Stimulated activated CD8-positive, alpha-beta memory T cell treated with anti-CD3 and anti-CD28 coated beads, Interleukin-15, amount 100 ng/mL, for 24 hours (primary cell): Measurements from ENCODE around the gene FOXP1.

ENCODE experiments used
- DNase-seq: peaks from one replicate; pipeline ENCODE4 v3.0.0-alpha.2; 2020; ENCODE audit warnings: low read depth

The FOXP1 gene

GRCh38 chr3:71074423-71074822 is 509.1 kb downstream of the FOXP1 start:
- no peak for DNase-seq

- DNase-seq, result no peak
Observed at GRCh38 chr3:71072986-71073385, 510.5 kb downstream of the FOXP1 start.

DNA sequence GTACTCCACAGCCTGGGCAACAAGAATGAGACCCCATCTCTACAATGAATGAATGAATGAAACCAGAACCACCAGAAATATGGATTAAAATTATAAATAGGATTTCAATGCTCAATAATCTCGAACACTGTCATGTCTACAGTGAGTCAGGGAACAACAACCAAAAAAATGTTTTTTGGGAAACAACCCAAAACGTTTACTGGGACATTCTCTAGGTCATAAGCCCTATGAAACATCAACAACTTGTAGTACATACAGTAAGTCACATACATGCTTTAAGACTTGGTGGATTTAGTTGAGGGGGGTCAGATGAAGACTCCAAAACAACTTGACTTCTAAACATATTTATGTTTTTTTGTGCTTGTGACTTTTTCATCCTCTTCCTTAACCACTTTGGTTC is 511.2 kb downstream of the FOXP1 start:
- no peak for DNase-seq

DNA sequence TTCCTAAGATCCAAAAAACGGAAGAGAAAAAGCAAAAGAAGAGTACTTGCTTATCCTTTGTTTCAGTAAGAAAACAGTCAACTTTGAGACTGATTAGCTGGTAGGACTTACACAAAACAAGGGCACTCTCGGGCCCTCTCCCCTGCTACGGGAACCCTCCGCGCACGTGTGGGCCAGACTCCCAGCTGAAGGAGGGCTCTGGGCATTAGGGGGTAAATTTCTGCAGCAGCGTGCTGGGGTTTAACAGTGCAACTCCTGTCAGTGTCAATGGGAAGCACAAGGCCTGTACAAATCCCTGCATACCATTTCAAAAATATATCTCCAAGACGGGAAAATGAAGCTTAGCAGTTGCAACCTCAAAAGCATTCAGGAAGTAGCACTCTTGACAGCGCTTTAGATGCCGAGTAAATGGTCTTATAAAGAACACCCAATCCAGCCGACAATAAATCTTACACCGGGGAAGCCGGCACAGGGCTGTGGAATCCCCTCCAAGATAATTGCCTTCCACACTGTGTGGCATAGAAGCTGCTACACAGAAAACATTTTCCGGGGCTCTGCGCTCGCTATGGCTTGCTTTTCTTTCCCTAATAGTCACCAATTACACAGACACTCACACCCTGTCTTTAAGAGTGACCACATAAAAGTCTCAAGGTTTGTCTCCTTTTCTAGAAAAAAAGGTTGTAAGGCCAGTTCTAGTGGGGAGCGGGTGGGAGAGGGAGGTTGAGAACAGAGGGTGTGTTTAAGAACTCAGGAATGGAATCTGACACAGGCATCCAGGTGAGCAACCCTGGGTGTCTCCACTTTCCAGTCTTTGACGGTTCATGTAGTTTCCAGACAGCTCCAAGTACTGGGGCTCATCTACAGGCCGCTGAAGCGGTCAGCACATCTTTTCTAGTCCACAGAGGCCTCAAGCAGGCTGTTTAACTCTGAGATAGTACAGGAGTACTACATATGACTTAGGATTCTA is 512.7 kb downstream of the FOXP1 start:
- no peak for DNase-seq

- DNase-seq, result no peak
Observed at GRCh38 chr3:71069797-71070196, 513.7 kb downstream of the FOXP1 start.

DNA sequence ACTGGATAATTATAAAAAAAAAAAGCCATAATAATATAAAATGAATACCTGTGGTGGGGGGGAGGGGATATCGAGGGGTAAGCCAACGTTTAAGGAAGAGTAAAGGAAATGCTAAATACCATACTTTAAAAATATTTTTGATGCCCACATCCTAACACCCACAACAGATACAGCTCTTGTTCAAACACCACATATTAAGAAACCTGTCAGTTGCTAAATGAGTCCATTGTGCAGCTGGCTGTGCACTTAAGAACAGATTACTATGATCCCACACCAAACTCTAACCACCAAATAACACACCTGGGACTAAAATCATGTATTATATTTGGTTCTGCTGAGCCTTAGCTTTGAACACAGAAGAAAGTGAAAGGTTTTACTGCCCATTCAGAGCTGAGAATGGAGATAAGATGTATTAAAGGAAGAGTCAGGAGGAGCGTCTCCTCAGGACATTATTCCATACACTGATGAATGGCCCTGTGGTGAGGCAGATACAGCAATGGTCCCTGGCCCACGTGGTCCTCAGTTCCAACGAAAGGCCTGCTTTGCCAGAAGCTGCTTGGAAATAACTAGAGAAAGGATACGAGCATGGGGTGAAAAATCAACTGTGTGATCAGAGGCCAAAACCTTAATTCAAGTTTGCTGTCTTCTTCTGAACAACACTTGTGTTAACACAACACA is 515.4 kb downstream of the FOXP1 start:
- no peak for DNase-seq

DNA sequence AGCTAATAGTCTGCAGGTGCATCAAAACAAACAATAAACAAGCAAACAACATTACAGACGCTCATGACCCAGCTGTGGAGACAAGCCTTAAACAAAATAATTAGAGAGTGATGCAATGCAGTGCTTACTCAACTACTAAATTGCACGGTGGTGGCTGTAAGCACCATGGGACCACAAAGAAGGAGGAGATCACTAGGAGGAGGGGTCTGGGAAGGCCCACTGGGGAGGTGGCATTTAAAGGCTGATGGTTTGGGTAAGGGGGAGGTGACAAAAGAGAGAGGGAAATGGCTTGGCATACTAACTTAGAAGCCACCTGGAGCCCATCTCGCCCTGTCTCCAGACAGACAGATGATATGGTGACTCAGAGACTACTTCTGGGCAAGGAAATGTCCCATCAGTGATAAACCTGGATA is 516.7 kb downstream of the FOXP1 start:
- no peak for DNase-seq

- DNase-seq, result no peak
Observed at GRCh38 chr3:71066356-71066755, 517.2 kb downstream of the FOXP1 start.

DNA sequence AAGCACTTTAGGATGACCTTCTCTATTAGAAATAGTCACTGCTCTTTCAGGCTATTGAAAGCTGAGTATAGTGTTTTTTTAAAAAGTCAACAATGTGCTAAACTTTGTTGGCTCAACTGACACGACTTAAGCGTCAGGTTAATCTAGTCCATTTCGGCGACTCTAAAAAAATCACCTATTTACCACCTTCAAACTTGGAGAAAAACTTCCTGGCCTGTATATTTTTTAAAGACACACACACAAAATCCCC is 517.8 kb downstream of the FOXP1 start:
- DNase-seq, result no peak

GRCh38 chr3:71064956-71065763 is 518.4 kb downstream of the FOXP1 start:
- peak; percentile 32 for DNase-seq

DNA sequence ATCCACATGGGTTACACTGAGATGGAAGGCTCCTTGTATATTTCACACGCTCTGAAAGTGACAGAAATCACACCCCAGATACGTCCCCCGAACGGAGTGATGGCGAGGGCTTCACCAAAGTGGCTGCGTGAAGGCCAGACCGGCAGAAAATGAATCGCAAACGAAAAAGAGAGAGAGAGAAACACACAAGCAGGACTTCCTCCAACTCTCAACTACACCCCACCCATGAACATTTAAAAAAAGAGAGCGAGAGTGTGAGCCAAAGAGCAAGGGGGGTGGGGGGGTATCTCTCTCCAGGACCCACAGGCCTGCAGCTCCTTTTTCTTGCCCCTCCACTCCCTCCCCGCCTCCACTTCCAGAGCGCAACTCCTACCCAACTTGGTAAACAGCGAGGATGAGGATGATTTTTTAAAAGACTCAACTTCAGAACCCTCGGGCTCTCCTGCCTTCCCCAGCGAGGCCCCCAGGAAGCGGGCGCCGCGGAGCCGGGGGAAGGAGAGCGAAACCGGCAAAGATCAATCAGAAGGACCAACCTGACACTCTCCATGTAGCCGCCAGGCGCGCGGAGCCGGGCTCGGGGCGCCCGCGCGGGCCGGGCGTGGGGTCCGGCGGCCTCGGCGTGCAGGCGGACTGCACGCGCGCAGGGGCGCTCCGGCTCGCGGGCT is 519.1 kb downstream of the FOXP1 start:
- peak; percentile 32 for DNase-seq

- DNase-seq, result no peak
Observed at GRCh38 chr3:71063773-71064290, 519.7 kb downstream of the FOXP1 start.

GRCh38 chr3:71062952-71063772 is 520.4 kb downstream of the FOXP1 start:
- DNase-seq, result no peak

DNA sequence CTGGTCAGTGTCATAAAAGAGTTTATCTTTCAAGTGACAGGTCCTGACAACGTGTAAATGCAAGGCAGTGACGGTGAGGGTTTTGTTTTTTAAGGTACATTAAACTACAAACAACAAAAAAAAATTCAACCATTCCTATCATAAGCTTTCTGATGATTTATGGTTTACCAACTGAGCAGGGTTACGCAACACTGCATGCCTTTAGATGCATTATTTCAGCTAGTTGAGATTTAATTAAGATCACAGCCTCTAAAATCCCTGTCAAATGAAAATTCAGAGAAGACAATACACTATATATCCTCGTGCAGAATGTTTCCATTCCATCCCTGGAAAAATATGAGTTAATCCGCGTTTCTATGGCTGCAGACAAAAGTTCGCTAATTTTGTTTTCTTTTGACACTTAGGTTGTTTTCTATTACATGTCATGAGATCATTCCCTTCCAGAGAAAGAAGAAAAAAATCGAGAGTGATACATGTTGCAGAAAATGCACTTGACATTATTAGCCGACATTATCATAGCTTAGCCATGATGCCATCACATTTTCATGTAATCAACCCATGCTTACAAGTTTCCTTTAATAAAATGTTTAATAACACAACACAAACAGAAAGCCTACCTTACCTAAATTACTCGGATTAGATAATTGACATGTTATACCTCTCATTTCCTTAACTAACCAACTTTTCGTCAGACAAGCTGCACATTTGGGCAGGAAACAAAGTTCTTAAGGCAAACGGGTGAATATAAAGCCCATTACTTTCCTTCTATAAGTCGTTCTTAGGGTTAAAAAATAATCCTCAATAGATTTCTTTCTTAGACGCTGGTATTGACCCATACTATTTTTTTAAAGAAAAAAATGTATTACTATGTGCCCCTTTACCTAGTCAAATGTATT is 521.2 kb downstream of the FOXP1 start:
- DNase-seq, result no peak

DNA sequence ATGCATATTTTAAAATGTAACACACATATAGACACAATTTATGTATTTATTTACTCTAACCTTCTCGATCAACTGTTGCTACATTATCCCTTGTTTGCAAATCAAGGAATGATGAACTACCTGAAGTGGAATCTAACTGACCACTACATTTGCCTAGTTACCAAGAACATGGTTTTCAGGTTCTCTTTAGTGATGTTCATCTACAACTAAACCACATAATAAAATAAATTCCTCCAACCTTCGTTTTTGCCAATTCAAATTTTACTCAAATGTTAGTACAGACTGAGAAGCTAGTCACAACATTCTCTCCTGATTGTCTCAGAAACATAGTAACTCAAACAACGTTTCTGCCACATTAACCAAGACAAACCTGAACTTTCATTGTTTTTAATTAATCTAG is 521.9 kb downstream of the FOXP1 start:
- no peak for DNase-seq

DNA sequence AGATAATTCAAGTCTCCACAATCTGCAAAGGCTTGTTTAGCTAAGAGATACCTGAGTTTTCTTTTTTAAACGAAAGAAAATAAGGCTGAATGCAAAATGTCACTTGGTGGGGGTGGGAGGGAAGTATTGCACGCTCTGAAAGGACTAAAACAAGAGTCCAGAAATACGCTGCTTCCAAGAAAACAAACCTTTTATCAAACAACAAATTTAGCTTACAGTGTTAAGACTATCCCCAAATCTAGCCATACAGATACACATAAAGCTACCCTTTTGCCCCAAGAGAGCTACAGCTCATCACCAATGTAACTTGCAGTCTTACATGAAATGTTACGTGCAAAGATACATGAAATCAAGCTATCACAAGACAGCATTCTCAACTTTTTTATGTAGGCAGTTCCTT is 522.5 kb downstream of the FOXP1 start:
- no peak for DNase-seq

DNA sequence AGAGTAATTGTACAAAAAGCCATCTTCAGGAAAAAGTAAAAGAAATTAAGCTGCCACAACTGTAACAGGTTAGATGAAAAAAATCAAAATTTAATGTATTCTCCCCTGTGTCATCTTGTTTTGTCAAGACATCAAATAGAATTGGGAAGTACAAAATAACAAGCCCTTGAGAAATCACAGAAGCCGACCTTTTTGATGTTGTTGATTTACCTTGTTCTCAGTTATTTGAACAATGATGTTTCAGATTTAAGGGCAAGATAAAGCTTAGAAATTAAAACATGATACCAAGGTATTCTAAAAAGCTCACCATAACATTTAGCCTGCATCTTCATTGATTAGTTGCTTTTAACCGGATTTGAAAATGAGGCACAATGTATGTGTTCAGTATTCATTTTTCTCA is 523.0 kb downstream of the FOXP1 start:
- no peak for DNase-seq

DNA sequence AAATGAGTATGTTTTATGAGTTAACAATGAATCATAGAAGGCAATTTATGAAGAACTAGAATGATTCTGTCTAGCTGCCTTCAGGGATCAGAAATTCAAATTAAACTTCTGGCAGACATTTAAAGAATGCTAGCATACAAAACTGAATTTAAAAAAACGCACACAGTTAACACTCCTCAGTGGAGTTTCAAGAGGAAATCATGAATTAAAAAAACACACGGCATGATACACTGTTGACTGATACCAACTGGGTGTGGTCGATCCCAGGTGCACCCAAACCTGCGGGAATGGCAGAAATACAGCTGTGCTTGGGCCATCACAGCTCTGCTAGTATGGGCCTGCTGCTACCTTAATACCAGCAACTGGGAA is 526.0 kb downstream of the FOXP1 start:
- DNase-seq, result no peak

DNA sequence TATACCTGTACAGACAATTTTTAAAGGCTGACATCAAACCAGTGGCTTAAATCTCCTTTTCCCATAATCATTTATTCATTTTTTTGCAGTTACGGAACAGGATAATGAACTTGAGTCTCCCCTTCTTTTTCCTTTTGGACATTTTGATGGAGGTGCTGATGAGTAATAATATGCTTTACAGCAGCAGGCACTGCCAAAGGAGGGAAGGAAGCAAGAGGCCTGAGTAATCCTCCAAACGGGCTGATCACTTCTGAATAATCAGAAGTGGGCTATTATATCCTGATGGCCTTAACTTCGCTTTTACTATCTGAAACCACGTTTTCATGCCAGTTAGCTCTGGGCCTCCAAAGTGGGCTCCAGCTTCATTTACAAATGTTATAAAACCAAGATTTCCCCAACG is 527.2 kb downstream of the FOXP1 start:
- DNase-seq, result no peak
